ENCODE measurements around the gene PIGR. TPM values are rescaled to one million over a fixed set of nuclear protein-coding genes. Genes with fewer than 3 reads are reported as not detected.

PIGR gene
- total and polyA plus RNA-seq, 9 donors, result 0.04 to 5.3 (median 0.73) TPM; not detected in 1

Other genes with a start within 250 kb of the PIGR start
- gene IL19, start 175.7 kb downstream of the PIGR start, total RNA-seq, result not detected
- gene IL19, start 175.7 kb downstream of the PIGR start, polyA plus RNA-seq, result not detected
- gene IL10, start 174.0 kb downstream of the PIGR start, total RNA-seq, result 1 to 10 TPM in 3 of 7 donors, under 1 TPM in 3, not detected in 1; 0.25 to 2.7 (median 0.94) TPM
- 1 to 10 TPM; 3.2 to 4.0 TPM for gene IL10, start 174.0 kb downstream of the PIGR start, polyA plus RNA-seq
- gene IL20, start 80.8 kb downstream of the PIGR start, total RNA-seq, result 1 to 10 TPM in 1 of 7 donors, not detected in 6; 2.6 TPM
- gene IL20, start 80.8 kb downstream of the PIGR start, polyA plus RNA-seq, result under 1 TPM in 1 of 2 donors, not detected in 1; 0.30 TPM
- 1 to 10 TPM in 1 of 7 donors, under 1 TPM in 1, not detected in 5; 0.72 to 1.8 TPM for gene IL24, start 49.0 kb downstream of the PIGR start, total RNA-seq
- gene IL24, start 49.0 kb downstream of the PIGR start, polyA plus RNA-seq, result under 1 TPM in 1 of 2 donors, not detected in 1; 0.10 TPM
- gene FCMR, start 24.5 kb downstream of the PIGR start, total RNA-seq, result 1 to 10 TPM in 4 of 7 donors, under 1 TPM in 3; 0.38 to 8.4 (median 1.6) TPM
- gene FCMR, start 24.5 kb downstream of the PIGR start, polyA plus RNA-seq, result 1 to 10 TPM; 2.6 to 6.5 TPM
- not detected for gene FCAMR, start 24.0 kb upstream of the PIGR start, total RNA-seq
- gene FCAMR, start 24.0 kb upstream of the PIGR start, polyA plus RNA-seq, result not detected
- 1 to 10 TPM in 2 of 7 donors, under 1 TPM in 3, not detected in 2; 0.10 to 1.6 (median 0.72) TPM for gene C1orf116, start 86.3 kb upstream of the PIGR start, total RNA-seq
- under 1 TPM; 0.02 to 0.07 TPM for gene C1orf116, start 86.3 kb upstream of the PIGR start, polyA plus RNA-seq
- gene YOD1, start 104.7 kb upstream of the PIGR start, total RNA-seq, result 1 to 10 TPM; 4.7 to 8.4 (median 6.3) TPM
- gene YOD1, start 104.7 kb upstream of the PIGR start, polyA plus RNA-seq, result 1 to 10 TPM; 2.2 to 3.5 TPM
- 10 to 100 TPM in 2 of 7 donors, 1 to 10 TPM in 5; 5.0 to 11.4 (median 8.7) TPM for gene PFKFB2, start 106.8 kb upstream of the PIGR start, total RNA-seq
- gene PFKFB2, start 106.8 kb upstream of the PIGR start, polyA plus RNA-seq, result 1 to 10 TPM; 3.0 to 7.7 TPM
- gene C4BPB, start 142.4 kb upstream of the PIGR start, total RNA-seq, result 10 to 100 TPM in 5 of 7 donors, 1 to 10 TPM in 2; 2.5 to 88.5 (median 18.2) TPM
- gene C4BPB, start 142.4 kb upstream of the PIGR start, polyA plus RNA-seq, result 10 to 100 TPM; 20.3 to 42.4 TPM
- gene C4BPA, start 157.8 kb upstream of the PIGR start, total RNA-seq, result 1 to 10 TPM in 3 of 7 donors, under 1 TPM in 4; 0.23 to 3.5 (median 0.45) TPM
- 1 to 10 TPM; 1.8 to 2.3 TPM for gene C4BPA, start 157.8 kb upstream of the PIGR start, polyA plus RNA-seq

Measured in ovary (tissue), 9 donors.